Measurements from ENCODE around the gene PSME1. TPM values are rescaled to one million over a fixed set of nuclear protein-coding genes. Genes with fewer than 3 reads are reported as not detected.

Gene PSME1
- 121 TPM for total RNA-seq
- long read RNA-seq, transcript PSME1-201 (11 exons, 1,006 nt) = major isoform, 150 of 181 reads
- long read RNA-seq, transcript PSME1-210 (11 exons, 945 nt) = minor isoform, 5 of 181 reads
- long read RNA-seq, partial matches to known transcripts = 18 of 181 reads
- long read RNA-seq, other reads (novel, unspliced or antisense) = 3 of 181 reads

DNA sequence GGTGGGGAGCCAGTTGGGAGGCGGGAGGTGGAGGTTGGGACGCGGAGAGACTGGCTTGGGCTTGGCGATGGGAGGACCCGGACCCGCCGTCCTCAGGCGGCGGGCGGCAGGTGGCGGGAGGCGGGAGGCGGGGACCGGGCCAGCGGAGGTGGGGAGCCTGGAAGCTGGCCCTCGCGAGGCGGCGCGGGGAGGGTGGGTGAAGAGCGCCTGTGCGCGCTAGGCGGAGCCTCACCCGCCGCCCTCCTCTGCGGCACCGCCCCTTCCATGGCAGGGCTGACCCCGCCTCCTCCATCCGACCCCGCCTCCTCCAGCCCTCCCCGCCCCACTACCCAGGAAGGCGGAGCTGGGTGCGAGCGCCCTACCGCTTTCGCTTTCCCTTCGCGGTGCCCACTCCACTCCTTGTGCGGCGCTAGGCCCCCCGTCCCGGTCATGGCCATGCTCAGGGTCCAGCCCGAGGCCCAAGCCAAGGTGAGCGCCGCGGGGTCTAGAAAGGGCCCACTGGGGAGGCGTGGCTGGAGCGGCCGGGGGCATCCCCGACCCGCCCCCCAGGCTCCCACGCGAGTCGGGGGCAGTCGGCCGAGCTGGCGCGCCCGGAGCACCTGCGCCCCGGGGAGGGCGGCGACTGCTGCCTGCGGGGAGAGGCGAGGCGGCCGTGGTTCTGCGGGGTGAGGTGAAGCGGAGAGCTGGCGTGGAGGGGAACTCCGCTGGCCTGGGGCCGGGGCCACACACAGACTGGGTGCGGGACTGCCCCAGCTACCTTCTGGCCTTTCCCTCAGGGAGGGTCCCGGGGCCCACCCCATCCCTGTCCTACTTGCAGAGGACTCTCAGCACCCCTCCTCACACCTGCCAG lies at the start of gene PSME1:
Gene PSME1 (plus strand): TSS at position 361 of the 850 bp plus-strand sequence. CDS start 69 bp downstream, at position 430.
- peak; percentile 98 for DNase-seq (ENCODE audit: low spot score)

DNA sequence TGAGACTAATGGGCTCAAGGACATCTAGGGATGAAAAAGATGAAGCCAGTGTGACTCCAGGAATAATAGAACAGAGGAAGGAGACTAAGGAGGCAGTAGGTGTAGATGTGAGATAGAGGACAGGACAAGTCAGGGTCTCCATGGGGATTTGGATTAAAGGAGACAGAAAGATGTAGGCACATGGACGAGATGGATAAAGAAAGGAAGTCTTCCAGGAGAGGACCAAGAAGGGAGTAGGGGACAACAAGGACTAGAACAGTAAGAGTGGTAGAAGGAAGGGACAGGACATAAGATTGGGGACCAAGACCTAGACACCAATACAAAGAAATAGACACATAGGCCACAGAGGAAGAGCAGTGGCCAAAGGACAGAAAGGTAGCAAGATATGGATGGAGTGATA lies 49.0 kb upstream of the PSME1 start:
- DNase-seq (ENCODE audit: low spot score) = no peak

DNA sequence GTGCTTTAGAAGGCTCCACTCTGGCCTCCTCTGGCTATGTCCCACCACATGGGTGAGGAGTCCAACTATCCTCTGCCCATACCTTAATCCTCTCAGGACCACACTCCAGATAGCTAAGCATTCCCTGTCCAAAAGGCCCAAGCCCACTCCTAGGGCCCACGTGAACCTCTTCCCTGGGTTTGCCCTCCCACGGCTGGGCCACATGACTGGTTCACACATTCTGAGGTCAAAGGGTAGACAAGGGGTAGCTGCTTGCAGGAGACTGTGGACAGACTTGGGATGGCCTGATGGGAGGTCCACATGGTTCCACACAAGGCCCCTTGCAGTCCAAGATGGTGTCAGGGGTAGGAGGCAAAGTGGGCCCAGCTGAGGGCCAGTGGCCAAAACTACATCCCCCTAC lies 47.9 kb upstream of the PSME1 start:
- DNase-seq (ENCODE audit: low spot score) = peak; percentile 76

DNA sequence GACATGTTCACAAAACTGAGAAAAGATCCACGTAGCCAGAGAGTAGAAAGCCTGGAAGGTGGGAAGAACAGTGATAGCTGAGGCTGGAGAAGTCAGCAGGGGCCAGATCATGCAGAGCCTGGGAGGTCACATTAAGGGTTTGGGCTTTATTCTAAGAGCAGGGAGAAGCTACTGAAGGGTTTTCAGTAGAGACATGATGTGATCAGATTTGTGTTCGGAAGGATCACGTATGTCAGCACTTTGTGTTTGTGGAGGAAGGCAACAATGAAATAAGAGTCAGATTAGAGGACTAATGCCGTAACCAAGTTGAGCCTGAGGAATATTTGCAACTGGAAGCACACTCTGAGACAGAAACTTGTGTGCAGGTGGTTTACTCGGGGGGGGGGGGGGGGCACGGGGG lies 46.1 kb upstream of the PSME1 start:
- no peak for DNase-seq (ENCODE audit: low spot score)

DNA sequence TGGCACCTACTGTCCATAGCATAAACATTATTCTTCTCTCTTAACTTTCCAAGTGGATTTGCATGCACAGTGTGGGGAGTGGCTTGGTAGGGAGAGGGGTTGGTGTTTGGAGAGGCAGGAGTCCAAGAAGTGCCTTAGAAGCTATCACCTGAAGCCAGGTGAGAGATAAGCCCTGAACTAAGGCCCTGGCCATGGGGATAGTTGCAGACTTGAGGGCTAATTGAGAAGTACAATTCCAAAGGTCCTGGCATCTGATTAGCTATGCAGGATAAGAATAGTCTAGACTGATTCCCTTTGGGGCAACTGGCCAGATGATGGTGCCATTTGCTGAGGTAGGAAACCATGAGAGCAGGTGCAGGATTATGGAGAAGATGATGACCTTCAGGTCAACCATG lies 43.9 kb upstream of the PSME1 start:
- peak; percentile 28 for DNase-seq (ENCODE audit: low spot score)

DNA sequence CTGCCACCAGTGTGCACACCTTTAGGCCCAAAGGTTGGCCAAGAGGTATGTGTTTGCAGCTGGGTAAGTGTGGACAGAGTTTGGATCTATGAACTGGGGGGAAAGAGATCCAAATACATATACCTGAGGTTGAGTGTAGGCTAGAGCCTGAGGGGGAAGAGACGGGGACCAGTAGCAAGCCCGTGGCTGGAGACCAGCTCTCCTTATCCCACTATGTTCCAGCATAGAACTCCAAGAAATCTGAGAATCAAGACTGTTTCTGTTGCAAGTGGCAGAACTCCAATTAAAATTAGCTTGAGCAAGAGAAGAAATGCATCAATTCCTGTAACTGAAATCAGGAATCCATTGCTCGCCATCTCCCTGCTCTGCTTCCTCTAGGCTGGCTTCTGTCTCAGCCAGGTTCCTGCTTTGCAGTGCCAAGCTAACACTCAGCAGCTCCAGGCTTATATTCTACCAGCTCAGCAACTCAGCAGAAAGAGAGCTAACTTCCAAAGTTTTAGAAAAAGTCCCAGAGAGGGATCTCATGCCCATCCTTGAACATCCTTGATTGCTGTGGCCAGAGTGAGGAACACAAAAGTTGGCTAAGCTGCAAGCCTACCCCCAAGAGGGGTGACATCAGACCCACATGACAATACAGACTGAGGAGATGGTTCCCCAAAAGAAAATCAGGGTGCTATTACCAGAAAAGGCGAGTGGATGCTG lies 43.3 kb upstream of the PSME1 start:
- DNase-seq (ENCODE audit: low spot score) = peak; percentile 62

DNA sequence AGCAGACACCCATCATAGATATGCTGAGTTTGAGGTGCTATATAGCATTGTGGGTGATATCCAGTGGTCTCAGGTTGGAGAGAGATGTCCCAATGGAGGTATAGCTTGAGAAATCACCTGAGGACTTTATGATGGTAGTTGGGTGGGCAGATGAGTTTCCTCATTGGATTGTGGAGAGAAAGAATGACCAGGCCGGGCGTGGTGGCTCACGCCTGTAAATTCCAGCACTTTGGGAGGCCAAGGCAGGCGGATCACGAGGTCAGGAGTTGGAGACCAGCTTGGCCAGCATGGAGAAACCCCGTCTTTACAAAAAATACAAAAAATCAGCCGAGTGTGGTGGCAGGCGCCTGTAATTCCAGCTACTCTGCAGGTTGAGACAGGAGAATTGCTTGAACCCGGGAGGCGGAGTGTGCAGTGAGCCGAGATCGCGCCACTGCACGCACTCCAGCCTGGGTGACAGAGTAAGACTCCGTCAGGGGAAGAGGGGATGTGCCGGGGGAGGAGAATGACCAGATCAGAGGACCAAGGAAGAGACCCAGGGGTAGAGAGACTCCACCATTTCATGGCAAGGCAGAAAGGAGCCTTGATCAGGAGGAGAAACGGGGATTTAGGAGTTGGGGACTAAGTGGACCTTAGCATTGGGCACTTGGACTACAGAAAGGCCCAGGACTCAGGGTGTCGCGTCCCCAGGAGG lies 42.6 kb upstream of the PSME1 start:
- DNase-seq (ENCODE audit: low spot score) = no peak

DNA sequence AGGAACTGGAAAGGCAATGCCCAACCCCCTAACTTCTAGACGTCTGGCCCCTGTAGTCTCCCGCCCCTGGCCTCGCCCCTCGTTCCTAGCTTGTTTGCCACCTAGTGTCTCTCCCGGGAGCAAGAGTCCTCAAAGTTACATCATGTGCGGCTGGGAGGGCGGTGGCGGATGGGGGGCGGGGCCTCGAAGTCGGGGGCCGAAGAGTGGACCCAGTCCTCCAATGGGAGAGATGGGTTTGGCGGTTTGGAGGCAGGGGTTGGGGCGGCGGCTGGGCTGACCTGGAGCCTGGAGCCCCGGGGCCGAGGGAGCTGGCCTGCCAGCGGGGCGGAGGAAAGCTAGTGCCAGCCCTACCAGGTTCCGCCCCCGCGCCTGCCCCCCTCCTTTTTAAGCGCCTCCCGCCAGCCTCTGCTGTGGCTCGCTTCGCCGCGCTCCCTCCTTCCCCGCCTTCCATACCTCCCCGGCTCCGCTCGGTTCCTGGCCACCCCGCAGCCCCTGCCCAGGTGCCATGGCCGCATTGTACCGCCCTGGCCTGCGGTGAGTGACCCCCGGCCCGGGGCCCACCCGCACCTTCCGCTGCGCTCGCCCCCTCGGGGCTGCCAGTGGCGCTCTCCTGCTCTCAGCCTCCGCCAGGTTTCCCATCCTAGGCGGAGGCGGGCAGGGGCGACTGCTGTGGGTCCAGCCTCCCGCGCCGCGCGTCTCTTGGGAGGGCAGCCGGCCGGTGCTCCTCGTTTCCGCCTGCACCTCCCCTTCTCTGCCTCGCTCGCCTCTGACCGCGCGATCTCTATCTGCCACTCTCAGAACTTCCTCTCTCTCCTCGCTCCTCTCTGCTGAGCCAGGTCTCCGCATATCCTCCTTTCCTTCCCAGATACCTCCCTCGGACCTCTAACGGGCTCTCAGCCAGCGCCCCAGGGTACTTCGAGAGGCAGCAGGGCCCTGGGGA lies 41.8 kb upstream of the PSME1 start, which contains the start of gene PCK2:
Gene PCK2 (plus strand): TSS at position 411 of the 940 bp plus-strand sequence. CDS start 95 bp downstream, at position 506.
- peak; percentile 97 for DNase-seq (ENCODE audit: low spot score)

DNA sequence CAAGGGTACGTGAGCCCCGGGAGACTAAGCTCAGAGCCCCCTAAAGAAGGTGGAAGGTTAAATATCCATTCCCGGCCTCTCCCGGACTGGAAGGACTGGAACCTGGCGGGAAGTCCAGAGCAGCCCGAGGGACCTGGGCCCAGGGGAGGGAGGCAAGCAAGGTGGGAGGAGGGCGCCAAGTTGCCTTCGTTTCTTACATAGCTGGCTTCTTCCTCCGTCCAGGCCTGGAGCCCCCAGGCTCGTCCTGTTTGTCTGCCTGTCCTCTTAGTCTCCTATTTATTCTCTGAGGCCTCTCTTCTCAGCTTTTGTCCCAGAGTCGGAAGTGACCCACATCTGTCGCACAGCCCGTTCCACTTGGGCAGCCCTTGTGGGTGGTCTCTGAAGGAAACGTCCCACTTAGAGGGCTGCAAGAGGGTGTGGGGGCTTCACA lies 41.1 kb upstream of the PSME1 start:
- peak; percentile 68 for DNase-seq (ENCODE audit: low spot score)

DNA sequence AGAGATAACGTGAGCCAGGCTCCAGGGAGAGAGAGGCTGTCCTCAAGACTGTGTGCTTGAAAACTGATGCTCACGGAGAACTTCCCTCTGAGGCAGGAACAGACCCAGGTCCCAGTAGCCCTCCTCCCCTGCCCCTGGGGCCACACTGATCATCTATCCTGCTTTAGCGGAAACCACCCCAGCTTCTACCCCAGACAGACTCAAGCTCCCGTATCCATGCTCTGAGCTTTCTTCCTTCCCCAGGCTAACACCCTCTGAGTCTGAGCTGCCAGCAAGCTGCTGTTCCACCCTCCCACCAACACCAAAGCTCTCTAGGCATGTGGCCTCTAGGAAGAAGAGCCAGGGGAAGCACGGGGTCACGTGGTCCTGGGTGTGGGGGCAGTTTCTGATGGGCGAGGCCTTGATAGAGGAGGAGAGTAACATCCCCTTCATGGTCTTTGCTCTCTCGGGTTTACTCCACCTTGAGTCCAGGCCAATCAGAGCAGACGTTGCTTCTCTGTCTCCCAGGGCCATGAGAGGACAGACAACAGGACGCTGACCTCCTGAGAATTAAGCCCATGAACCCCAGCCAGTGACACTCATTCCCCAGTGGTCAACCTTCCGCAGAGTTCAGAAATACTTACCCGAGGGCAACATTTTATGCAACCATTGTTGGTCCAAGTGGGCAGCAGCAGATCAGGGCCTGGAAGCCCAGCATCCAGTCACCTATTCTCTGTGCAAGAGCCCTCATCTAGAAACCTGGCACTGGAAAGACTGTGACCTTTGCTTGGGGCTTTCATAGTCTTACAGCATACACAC lies 40.5 kb upstream of the PSME1 start:
- DNase-seq (ENCODE audit: low spot score) = no peak

DNA sequence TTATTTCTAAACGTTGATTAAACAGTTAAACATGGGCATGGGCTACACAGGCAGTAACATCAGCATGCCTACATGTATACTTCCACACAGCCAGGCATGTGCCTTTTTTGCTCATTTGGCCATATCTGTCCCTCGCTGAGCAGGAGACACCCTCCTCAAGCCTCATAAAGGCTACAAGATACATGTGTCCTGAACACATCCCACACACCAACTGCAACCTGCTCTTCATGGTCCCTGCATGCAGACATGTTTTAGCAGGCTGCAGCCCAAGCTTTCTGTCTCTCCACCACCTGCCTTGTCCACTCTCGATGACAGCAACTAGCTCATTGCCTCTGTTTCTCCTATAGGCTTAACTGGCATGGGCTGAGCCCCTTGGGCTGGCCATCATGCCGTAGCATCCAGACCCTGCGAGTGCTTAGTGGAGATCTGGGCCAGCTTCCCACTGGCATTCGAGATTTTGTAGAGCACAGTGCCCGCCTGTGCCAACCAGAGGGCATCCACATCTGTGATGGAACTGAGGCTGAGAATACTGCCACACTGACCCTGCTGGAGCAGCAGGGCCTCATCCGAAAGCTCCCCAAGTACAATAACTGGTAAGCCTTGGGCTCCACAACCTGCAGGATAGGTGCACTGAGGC lies 39.3 kb upstream of the PSME1 start:
- DNase-seq (ENCODE audit: low spot score) = no peak

DNA sequence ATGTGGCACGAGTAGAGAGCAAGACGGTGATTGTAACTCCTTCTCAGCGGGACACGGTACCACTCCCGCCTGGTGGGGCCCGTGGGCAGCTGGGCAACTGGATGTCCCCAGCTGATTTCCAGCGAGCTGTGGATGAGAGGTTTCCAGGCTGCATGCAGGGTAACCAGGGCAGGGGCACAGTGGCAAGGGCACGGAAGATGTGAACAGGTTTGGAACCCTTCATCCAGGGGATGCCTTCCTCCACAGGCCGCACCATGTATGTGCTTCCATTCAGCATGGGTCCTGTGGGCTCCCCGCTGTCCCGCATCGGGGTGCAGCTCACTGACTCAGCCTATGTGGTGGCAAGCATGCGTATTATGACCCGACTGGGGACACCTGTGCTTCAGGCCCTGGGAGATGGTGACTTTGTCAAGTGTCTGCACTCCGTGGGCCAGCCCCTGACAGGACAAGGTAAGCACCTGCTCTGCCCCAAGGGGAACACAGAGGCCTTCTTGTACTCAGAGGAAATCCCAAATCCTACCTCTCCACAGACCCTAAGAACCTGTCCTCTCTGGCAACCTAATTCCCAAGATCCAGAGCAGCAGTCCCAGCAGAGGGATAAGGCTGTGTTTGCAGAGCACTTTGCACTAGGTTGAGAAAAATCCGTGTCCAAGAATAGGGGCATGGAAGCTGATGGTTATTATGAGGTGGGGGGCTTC lies 37.6 kb upstream of the PSME1 start:
- DNase-seq (ENCODE audit: low spot score) = no peak

DNA sequence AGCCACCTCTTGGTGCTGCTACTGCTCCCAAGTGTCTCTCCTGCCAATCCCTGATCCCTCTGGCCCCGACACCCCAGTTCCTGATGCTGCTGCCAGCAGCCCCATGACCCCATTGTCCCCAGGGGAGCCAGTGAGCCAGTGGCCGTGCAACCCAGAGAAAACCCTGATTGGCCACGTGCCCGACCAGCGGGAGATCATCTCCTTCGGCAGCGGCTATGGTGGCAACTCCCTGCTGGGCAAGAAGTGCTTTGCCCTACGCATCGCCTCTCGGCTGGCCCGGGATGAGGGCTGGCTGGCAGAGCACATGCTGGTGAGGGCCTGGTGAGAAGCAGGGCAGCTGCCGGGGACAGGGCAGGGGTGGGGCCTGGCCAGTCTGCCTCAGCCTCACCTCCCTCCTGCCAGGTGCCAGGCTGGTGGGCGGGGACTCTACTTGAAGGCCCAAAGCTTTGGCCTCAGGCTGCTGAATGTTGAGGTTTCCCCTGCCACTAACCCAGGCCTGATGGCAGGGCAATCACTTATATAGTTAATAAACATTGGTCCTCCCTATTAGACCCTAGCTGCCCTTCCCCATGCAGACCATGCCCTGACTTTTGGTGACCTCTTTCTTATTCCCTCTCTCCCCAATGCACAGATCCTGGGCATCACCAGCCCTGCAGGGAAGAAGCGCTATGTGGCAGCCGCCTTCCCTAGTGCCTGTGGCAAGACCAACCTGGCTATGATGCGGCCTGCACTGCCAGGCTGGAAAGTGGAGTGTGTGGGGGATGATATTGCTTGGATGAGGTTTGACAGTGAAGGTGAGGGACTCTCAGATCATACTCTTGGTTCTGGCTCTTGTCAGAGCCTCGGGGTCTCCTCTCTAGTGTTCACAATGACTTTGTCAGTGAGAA lies 36.8 kb upstream of the PSME1 start:
- DNase-seq (ENCODE audit: low spot score) = no peak

DNA sequence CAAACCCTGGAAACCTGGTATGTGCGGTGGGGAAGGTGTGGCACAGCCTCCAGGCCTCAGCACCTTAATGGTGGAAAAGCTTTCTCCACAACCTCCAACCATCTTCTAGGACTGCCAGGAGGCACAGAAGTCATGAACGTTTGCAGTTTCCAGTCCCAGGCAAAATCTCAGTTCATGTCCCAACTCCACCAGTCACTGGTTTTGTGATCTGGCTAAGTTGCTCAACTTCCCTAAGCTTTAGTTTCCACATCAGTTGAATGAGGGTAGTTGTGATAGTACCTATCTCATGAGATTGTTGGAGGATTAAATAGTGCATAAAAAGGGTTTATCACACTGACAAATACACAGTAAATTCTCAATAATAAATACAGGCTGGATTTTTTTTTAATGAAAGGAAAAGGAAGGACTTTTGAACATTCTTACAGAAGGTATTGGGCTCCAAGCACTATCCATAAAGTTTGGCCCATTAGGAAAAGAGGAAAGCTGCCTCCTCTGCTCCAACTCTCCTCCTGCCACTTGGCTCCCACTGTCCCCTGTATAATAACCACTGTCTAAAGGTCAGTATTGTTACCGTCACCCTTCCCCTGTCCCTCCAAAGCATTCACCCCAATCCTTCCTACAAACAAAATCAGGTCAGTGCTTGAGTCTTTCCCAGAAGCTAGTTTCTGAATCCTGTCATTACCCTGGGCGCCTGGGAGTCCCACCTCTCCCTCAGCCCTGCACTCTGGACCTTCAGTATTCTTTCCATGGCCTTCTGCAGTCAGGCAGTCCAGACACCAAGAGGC lies 35.6 kb upstream of the PSME1 start:
- DNase-seq (ENCODE audit: low spot score) = no peak

DNA sequence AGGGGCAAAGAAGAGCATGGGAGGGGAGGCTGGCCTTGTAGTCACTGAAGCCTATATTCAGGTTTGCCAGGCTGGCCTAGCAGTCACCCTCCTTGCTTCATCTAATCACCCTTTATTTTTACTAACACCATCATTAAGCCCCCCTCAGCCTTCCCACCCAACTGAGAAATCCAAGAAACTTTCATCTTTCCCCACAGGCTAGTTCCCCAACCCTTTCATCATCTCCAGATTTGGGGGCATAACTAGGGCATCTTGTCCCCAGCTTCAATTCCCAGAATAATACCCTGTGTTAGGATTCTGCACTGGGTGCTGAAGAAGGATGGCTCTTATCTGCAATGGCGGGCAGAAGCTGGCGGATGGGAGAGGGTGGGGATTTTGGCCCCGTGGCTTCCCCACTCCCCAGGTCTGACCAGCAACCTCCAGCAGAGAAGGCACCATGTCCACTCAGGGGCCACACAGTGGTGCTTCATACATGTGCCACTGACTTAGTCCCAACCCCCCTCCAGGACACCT lies 35.0 kb upstream of the PSME1 start:
- no peak for DNase-seq (ENCODE audit: low spot score)

DNA sequence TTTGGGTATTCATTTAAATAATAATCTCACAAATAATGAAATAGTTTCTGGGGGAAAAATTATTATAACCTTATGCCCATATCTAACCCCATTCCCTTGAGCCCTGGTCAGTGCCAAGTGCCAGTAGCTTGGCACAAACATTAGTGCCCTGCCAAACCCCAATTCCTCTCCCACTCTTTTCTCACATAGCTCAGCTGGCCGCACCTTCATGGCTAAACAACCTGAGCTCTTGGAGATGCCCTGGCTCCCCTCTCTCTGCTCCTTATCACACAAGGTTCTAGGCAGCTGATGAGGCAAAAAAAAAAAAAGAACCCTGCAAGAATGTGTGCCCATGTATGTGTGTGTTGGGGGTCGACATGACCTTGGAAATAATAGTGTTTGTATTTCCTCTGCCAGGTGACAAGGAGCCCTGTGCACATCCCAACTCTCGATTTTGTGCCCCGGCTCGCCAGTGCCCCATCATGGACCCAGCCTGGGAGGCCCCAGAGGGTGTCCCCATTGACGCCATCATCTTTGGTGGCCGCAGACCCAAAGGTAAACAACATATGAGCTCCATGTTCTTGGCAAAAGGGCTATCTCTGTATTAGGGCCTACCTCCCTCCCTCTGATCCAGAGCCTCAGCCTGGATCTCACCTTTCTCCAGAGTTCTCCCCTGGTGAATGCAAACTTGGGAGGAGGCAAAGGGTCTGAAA lies 33.5 kb upstream of the PSME1 start:
- no peak for DNase-seq (ENCODE audit: low spot score)

Measured in mesenteric fat pad (tissue), 1 donor.